ENCODE results near the gene SLC36A4.
A peak's percentile ranks its signal among the peaks of the same experiment; 100 is the strongest.

- TF ChIP-seq CTCF (IDR thresholded peaks at IDR 0.05) (peak; percentile 79 to 98 (median 92)), POLR2A (IDR thresholded peaks at IDR 0.05) (no peak)
Measured at GRCh38 chr11:93234602-93235207, 36.9 kb upstream of the SLC36A4 start.

Measured in thyroid gland (tissue), 4 donors.